Endometrium (tissue), 2 donors: ENCODE measurements around the gene MAP3K8.
"Not testable (repeated sequence)": the region's sequence is repeated elsewhere in the genome, so short reads cannot be mapped to it uniquely, and the experiment has no call there.

Experiments used
- FAIRE-seq: peaks from 2 replicates; lab custom pipeline; 2012; peaks lifted over from hg19 to GRCh38; lab: Jason Lieb, UNC
- donor health status: control.
- donor health status: control.

MAP3K8 gene

DNA sequence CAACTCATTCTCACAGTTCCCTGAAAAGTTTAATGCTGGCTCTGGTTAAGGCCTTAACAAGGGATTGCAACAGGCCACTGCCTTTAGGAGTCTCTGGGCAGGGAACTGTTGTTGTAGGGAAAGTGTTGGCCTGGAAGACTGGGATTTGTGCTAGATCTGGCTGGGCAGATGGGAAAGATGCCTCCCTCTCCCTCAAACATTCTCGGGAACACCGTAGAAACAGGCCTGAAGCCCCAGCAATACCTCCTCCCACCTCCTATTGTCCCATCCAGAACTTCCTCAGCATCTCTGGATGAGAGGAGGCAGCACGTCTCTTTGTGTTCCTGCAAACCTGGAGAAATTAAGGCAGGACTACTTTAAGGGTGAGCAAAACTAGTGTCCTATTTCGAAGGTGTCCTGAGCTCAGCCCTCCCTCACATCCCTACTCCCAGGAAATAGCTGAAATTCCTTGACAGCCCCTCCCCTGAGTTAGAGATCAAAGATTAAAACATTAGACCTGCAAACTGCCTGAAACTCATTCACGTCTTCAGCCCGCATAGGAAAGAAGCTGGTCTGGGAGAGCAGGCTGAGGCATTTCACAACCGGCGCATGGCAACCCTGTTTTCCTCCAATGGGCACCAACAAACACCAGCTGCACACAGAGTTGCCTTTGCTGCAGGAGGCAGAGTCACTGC, 10.9 kb upstream of the MAP3K8 start:
- no peak for FAIRE-seq

DNA sequence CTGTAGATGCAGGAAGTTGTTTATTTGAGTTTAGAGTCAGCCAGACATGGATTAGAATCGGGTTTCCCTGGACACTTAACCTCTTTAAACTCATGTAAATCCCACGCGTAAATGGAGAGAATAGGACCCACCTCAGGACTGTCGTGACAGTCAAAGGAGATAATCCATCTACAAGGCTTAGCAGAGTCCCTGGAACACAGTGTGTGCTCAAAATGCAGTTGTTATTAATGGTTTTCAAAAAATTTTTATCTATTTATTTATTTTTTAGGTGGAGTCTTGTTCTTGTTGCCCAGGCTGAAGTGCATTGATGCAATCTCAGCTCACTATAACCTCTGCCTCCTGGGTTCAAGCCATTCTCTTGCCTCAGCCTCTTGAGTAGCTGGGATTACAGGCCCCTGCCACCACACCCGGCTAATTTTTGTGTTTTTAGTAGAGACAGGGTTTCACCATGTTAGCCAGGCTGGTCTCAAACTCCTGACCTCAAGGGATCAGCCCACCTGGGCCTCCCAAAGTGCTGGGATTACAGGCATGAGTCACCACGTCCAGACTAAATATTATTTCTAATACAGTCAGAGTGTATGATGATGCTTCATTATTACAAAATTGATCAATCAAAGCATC, 10.2 kb upstream of the MAP3K8 start:
- not testable (repeated sequence) for FAIRE-seq

DNA sequence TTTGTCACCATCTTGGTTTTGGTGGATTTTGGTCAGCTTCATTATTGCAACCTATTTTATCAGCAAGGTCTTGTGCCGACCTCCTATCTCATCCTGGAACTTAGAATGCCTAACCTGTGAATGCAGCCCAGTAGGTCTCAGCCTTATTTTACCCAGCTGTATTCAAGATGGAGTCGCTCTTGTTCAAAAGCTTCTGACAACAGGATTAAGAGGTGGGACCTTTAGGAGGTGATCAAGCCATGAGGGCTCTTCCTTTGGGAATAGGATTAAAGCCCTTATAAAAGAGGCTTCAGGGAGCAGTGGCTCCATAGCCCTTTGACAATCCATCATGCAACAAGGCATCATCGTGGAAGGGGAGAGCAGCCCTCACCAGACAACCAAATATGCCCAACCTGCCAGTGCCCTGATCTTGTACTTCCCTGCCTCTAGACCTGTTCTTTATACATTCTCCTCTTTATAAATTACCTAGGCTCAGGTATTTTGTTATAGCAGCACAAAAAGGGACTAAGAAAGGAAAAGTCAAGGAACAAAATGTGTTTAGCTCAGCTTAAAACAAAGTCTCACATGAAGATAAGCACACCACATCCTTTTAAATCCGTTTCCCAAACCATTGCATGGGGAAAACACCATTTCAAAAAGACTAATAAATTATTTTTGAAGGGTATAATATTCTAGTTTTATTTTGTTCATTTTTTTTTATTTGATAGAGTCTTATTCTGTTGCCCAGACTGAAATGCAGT, 8.5 kb upstream of the MAP3K8 start:
- no peak for FAIRE-seq

DNA sequence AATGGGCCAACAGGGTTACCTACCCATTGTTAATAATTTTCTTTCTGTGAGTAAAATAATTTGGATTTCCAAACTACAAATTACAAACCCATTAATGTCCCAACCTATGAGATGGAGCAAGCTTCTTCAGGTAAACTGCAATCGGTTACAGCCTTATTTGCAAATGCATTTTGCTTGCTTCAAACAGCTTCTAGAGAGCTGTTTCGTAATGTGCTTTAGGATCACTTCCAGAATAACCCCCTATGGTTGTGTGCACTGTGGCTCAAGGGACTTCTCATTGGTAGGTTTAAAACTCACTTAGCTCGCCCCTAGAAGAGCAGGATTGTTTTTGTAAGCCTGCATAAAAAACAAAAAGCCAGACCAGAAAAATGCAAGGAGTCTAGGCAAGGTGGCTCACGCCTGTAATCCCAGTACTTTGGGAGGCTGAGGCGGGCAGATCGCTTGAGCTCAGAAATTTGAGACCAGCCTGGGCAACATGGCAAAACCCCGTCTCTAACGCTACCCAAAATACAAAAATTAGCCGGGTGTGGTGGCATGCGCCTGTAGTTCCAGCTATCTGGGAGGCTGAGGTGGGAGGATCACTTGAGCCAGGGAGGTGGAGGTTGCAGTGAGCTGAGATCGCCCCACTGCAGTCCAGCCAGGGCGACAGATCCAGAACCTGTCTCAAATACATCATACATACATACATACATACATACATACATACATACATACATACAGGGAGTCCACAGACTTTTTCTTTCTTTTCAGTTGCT, 3.3 kb upstream of the MAP3K8 start:
- no peak for FAIRE-seq

DNA sequence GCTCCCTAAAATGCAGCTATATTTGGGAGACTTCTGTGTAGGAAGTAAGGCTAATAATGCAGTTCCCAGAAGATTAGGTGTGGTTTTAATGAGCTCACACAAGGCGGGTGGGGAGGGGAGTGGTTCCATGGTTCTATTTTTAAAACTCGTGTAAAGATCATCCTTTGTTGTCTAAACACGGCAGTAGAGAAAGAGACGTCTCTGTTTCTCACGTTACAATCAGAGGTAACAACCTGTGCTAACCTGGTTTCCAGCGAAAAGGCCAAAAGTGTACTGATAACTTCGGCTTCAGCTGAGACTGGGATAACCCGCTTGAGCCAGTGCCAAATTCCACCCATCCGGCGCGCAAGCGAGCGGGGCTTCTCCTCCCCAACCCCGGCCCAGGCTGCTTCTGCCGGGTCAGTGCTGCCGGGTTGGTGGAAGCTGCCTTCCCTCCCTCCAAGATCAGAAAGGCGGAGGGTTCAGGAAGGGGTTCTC, 2.5 kb upstream of the MAP3K8 start:
- FAIRE-seq = no peak

DNA sequence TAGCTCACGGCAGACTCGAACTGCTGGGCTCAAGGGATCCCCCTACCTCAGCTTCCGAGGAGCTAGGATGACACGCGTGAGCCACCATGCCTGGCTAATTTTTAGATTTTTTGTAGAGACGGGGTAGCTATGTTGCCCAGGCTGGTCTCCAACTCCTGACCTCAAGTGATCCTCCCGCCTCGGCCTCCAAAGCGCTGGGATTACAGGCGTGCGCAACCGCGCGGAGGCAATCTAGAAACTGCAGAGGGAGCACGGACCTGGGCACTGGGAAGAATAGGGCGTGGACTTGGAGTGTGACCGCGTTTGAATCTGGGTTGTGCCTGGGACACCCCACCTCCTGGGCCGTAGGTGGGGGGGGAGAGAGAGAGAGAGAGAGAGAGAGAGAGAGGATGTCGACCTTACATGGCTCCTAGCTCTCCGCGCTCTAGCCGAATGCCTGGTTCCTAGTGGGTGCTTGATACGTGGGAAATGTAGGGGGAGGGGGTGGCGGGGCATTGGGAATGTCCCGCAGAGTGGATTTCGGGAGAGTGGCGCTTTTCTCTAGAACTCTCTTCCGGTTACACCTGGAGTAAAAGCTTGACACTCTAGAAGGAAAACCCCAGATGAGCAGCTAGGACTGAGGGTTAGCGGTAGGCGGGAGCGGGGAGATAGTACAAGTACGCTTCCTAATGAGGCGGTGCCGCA, 1.2 kb upstream of the MAP3K8 start:
- FAIRE-seq = no peak

DNA sequence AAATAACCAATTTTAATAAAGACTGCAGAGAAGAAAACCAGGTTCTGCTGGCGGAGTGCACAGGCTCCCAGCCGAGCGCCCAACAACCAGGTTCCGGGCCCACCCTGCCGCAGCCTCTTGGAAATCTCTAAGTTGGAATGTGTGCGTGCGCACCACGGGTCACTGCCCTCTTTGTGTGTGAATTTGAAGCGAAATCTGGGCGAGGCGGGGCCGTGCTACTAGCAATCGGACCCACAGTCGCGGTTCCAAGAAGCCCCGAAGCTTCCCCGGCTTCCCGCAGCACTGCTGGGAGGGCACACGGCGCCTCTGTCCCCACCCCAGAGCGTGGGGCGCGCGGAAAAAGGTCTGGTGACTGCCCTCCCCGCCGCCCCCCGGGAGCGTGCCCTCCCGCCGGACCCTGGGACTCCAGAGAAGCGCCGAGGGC, 666 bp upstream of the MAP3K8 start:
- FAIRE-seq = no peak

DNA sequence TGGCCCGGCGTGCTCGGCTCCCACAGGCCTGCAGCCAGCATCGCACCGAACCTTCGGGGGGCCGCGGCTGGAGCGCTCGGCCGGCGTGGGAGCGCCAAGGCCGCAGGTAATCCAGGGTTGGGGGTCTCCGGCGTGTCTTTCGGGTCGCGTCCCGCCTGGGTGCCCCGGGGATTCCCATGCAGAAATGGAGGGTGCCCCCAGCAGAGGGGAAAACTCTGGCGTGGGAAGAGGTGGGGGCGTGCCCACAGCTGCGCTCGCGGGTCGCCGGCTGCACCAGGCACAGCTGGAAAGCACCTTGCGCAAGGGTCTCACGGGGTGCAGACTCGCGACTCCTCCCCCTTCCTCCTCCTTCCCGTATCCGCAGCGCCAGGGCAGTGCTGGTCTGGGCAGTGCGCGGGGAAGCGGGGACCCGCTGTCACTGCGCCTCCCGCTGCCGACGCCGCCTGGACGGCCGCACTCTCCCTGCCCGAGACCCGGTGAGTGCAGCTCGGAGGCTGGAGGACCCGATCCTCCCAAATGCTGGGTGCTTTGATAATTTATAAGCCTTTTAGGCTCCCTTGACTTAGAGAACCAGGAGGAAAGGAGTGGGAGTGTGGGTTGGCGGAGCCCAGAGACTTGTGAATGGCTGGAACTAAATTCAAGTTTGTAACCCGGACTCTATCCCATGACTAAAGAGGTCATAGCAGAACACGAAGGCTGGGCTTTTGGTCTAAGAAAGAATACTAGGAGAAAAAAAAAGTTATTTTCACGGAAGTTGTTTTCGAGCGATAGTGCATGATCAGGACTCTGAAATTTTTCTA, 489 bp downstream of the MAP3K8 start:
- FAIRE-seq = no peak

DNA sequence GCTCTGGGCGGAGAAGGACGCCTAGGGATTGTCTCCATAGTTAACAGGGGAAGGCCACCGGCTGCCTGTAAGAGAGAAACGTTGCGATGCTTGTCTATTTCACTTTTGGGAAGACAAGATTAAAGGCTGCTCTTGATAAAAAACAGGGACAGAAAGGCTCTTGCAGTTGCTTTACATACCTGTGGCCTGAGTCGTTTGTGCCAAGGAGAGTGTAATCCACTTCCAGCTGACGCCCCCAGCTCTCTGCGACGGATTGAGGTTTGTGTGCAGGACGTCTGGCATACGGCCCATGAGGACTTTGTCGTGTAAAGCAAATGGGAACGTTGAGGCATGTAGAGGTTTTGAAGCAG, 1.1 kb downstream of the MAP3K8 start:
- FAIRE-seq = no peak

DNA sequence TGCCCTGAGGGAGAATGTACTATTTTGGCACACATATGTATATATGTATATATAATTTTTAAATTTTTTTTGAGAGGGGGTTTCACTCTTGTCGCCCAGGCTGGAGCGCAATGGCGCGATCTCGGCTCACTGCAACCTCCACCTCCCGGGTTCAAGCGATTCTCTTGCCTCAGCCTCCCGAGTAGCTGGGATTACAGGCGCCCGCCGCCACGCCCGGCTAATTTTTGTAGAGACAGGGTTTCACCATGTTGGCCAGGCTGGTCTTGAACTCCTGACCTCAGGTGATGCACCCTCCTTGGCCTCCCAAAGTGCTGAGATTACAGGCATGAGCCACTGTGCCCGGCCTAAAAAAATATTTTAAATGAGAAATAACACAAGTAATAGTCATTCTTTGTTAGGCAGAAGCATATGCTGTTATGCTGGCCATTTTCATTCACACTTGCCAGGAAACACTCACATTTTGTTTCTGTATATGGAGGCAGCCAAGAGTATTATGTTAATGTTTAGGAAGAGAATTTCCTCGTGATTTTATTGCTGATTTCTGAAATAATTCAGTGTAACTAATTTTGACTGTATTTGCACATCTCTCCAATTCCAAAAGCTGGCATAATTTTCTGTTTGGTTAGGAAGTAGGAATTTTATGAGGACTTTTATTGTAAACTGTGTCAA, 1.6 kb downstream of the MAP3K8 start:
- FAIRE-seq = not testable (repeated sequence)

DNA sequence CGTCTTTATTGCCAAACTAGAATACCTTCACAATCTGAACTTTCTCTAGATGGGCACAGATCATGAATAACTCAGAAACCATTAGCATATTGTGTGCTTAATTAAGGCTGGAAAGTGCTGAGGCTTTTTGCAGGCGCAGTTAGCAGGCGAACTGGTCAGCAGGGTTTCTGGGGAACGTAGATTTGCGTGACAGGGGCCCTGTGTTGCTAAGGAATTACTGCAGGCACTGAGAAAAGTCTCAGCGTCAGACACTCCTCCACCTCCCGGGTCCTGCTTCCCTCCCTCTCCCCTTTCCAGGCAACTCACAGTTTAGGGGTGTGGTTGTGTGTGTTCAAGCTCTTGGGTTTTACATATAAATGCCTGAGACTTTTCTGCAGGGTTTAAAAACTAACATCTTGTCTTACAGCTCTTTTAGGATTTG, 2.2 kb downstream of the MAP3K8 start:
- no peak for FAIRE-seq

DNA sequence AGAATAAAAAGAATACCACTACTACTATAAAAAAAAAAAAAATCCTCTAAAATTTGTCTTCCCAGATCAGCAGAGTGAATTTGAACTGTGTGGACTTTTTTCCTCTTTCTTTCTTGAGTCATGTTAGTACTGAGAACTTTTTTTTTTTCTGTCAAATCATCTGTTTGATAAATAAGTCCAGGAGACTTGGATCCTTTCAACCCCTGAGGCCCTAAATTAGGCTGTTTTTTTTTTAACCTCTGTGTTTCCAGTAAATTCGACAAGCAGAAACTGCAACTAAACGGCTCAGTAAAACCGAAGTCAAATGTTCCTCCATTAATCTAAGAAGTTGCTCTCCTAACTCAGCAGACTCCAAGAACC, 2.7 kb downstream of the MAP3K8 start:
- no peak for FAIRE-seq

DNA sequence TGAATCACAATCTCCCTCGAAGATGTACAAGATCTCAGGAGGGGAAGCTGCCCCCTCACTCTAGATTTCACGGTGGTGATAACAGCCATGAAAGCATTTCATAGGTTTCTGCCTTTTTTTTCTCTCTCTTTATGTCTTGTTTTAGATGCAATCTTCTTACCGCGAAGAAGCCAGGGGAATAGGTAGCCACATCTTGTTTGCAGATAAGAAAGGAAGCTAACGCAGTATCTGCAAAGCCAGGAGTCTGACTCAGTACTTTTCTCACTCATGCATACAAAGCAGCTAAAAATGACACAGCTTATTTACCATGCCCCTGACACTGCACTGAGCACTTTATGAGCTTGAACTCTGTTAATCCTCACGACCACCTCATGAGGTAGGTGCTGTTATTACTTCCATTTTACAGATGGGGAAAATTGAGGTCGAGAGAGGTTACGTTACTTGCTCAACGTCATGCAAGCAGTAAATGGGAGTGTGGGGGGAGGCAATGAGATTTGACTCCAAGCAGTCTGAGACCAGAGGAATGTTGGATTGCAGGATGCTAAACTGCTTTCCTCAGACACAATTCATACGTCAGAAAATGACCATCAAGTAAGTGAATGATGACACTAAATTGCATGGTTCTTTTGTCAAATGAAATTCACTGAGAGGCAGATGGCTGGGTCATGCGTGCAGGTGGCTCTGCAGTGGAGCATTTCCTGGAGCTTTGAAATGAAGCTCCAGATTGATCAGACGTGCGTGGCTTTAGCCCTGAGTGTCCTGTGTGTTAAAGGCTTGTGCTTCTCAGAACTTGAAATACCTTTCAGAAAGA, 3.3 kb downstream of the MAP3K8 start:
- FAIRE-seq = no peak

DNA sequence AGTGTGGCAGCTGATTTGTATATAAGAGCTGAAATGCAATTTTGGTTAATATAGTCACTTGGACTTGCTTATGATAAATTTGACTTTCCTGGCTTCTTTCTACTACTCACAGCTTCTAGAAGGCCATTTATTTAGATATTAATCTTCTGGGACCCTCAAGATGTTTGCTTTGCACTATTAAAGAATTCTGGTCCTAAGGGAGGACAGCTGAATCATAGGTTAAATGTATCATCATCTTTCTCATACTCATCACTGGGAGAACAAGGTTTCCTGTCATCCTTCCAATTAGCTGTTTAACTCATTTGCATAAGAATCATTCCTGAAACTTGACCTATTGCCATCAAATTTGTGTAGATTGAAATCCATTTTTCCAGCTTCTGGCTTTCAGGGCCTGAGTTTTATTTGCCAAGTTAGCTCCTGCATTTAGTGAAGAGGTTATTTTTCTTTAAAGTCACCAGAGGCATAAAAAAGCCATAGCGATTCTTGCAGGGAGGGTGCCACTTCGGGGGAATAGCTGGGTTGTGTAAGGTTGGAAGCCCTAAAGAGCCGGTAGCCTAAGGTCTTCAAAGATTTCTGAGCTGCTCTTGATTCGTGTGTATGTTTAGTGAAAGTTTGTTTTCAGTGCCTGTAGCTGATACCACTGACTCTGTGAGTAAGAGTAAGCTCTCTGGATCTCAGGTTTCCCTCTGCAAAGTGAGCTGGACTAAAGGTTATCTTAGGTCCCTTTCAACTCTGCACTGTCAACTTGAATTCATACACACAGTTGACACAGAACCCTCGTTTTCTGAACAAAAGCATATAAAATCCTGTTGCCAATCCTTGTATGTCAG, 4.3 kb downstream of the MAP3K8 start:
- no peak for FAIRE-seq

DNA sequence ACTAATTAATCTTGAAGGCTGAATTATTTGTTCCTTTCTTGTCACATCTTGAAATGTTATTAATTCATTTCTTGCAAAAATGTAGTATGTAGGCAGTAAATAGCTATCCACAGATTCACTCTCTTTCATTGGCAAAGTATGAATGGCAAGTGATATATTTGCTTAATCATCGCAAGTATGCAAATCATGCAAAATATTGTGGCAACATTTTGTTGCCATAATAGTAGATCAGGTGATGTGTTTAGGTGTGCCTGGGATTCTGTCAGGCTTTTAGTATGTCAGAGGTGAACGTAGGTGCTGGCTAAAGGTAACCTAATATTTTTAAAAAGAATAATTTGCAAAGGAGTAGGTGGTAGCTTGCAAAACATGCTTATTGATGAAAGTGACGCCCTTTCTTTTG, 5.9 kb downstream of the MAP3K8 start:
- no peak for FAIRE-seq

DNA sequence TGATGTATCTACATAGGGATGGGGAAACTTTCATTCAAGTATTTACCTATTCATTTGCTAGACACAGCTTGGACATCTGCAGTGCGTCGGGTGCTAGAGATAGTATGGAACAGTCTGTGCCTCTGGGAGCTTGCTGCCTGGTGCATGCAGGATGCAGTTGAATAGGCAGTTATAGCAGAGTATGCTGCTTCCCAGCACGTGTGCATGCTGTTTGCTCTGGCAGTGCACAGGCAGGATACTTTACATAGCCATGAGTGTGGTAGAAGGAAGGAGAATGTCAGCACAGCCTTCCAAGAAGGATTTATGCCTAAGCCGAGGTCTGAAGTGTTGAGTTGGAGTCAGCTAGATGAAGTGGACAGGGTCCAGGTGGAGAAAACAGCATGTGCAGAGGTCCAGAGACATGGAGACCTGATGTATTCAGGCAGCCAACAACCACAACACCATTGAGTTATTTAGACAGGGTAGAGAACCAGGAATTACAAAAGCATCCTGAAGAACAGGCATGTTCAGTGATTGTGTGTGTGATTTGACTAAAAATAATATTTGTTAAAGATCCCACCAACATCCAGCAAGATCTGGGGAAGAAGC, 8.1 kb downstream of the MAP3K8 start:
- no peak for FAIRE-seq

DNA sequence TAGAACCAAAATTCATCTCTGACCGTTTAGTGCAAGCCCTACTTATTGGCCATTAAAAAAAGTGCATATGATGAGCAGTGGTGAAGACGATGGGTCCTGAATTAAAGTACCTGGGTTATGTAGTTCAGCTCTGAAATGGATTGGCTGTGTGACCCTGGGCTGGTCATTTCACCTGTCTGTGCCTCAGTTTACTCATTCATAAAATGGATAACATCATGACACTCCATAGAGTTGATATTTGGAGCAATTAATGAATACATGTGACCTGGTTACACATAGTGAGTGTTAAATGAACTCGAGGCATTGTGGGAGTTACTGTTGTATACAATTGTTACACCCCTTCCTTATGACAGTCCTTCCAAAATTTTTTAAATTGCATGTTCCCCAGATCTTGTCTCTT, 9.1 kb downstream of the MAP3K8 start:
- no peak for FAIRE-seq

DNA sequence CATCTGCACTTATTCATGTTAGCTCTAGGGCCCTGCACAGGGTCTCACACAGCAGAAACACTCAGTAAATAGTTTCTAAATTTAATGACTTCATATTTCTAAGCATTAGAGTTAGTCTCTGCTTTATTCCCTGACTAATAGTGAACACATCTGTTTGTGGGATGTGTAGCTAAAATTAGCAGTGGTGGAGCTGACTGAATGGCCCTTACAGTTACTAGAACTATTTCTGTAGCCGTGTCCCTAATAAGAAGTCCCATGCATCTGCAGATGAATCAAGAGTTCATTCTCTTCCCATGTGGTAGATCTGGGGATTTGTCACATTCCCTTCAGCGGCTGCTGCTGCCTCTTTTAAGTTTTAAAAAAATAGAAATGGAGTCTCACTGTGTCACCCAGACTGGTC, 11.7 kb downstream of the MAP3K8 start:
- no peak for FAIRE-seq
